ENCODE data around the gene KIAA1191. TPM values are rescaled to one million over a fixed set of nuclear protein-coding genes. Genes with fewer than 3 reads are reported as not detected.

The KIAA1191 gene
- total RNA-seq, 4 donors from 2014 or later = 76.3 to 174 (median 84.1) TPM

DNA sequence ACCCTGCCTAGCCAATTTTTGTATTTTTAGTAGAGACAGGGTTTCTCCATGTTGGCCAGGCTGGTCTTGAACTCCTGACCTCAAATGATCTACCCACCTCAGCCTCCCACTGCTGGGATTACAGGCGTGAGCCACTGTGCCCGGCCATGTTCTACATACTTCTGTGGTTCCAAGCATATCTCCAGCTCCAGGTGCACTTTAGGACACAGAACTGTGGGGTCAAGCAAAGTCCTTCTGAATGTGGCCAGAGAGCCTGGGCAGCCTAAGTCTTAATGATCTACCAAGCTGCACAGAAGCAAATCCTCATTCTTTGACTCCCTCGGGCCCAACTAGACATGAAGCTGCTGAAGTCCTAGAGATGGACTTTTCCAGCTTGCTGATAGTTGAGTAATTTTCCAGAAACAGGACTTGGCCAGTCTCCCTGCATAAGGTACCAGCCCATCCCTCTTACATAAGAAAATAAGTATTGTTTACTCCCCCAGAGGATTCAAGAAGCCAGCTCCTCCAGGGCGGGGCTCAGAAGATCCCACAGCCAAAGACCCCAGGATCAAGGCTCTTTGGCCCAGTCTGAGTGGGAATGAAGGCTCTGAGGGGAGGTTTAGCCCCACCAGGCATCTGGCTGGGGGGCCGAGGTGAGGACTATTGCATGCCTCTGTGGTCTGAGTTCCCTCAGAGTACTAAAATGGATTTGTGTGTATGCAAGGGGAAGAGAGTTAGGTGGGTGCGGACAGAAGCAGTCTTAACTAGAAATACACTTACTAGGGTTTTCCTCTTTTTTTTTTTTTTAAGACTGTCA, 46.1 kb upstream of the KIAA1191 start:
- Histone ChIP-seq H3K4me1 (peaks cover 13 to 22% of the 10 kb centered on the region in 2 donors), H3K27ac (peak overlapping the region in 3 of 4 donors; percentile 57 to 72 (median 71)), H3K27me3 (no peaks in the 10 kb centered on the region), H3K4me3 (no peak overlapping the region), H3K36me3 (peaks cover 0 to 57% of the 10 kb centered on the region in 2 donors), H3K9me3 (no peaks in the 10 kb centered on the region)
- DNase-seq (peak in 1 of 2 donors; percentile 45), ATAC-seq (peak; percentile 68 to 81)
- intact Hi-C loops (cut with DNase I; ENCODE audit: low total_unique reads) (no loop called here), in situ Hi-C loops (cut with MboI; ENCODE audit: low sequenced_read_pairs in 4 of 4) (loop anchor here in 1 of 4 donors (25.0 kb wide), 1 partner anchor 130 kb away; the partner anchor contains the start of genes CDHR2 and RNF44)
- TF ChIP-seq, protein P1, sequence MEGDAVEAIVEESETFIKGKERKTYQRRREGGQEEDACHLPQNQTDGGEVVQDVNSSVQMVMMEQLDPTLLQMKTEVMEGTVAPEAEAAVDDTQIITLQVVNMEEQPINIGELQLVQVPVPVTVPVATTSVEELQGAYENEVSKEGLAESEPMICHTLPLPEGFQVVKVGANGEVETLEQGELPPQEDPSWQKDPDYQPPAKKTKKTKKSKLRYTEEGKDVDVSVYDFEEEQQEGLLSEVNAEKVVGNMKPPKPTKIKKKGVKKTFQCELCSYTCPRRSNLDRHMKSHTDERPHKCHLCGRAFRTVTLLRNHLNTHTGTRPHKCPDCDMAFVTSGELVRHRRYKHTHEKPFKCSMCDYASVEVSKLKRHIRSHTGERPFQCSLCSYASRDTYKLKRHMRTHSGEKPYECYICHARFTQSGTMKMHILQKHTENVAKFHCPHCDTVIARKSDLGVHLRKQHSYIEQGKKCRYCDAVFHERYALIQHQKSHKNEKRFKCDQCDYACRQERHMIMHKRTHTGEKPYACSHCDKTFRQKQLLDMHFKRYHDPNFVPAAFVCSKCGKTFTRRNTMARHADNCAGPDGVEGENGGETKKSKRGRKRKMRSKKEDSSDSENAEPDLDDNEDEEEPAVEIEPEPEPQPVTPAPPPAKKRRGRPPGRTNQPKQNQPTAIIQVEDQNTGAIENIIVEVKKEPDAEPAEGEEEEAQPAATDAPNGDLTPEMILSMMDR (IDR thresholded peaks at IDR 0.05 in 4 of 5, conservative IDR thresholded peaks at IDR 0.05 in 1 of 5) = no peak
- no peak for TF ChIP-seq POLR2A (IDR thresholded peaks at IDR 0.05)

GRCh38 chr5:176406436-176407052, 45.0 kb upstream of the KIAA1191 start:
- TF ChIP-seq, protein P1 (IDR thresholded peaks at IDR 0.05 in 4 of 5, conservative IDR thresholded peaks at IDR 0.05 in 1 of 5) = no peak
- no peak for TF ChIP-seq POLR2A (IDR thresholded peaks at IDR 0.05)
- Histone ChIP-seq H3K9me3 (no peaks in the 10 kb centered on the region), H3K4me1 (peaks cover 8 to 20% of the 10 kb centered on the region in 2 donors), H3K27me3 (no peaks in the 10 kb centered on the region), H3K4me3 (no peak overlapping the region), H3K27ac (peak overlapping the region in 1 of 4 donors; percentile 71), H3K36me3 (peaks cover 0 to 57% of the 10 kb centered on the region in 2 donors)
- in situ Hi-C loops (cut with MboI; ENCODE audit: low sequenced_read_pairs in 4 of 4) = loop anchor here in 1 of 4 donors (25.0 kb wide), 1 partner anchor 131 kb away; the partner anchor contains the start of genes CDHR2 and RNF44
- no peak for DNase-seq
- no peak for ATAC-seq
- intact Hi-C loops (cut with DNase I; ENCODE audit: low total_unique reads) = no loop called here

DNA sequence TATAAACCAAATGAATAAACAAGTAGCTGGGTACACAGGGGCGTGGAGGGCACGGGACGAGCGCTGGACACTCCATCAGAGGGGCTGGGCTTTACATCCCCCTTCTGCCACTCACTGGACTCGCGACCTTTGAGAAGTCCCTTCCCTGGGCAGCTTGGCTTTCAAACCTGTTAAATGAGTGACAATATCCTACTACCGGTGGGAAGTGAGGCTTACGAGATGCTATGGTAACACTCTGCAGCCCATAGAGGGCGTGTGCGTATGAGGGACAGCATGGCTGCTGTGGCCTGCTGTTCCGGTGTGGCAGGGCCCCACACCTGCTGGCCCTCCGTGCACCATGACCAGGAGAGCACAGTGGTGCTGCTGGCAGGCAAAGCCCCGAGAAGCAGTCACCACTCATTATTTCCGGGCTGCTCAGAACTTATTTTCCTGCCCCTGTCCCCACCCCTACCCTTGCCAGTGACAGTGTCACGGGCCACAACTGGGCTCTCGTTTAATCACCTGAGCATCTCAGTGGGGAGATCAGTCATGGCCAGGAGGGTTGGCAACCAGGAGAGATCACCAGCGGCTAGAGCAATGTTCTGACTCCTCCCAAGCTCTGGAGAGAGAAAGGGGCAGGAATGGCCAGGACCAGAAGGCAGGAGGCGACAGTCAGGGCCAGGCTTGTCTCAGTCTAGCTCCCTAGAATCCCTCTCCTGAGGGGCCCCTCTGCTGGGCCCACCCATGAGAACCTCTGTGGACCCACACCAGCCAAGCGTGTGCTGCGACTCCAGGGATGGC, 44.3 kb upstream of the KIAA1191 start:
- in situ Hi-C loops (cut with MboI; ENCODE audit: low sequenced_read_pairs in 4 of 4) = loop anchor here in 1 of 4 donors (25.0 kb wide), 1 partner anchor 131 kb away; the partner anchor contains the start of genes CDHR2 and RNF44
- Histone ChIP-seq H3K4me3 (no peak overlapping the region), H3K36me3 (peaks cover 0 to 57% of the 10 kb centered on the region in 2 donors), H3K27ac (no peak overlapping the region), H3K4me1 (peaks cover 3 to 20% of the 10 kb centered on the region in 2 donors), H3K27me3 (no peaks in the 10 kb centered on the region), H3K9me3 (no peaks in the 10 kb centered on the region)
- TF ChIP-seq POLR2A (IDR thresholded peaks at IDR 0.05) = no peak
- TF ChIP-seq, protein P1 (IDR thresholded peaks at IDR 0.05 in 4 of 5, conservative IDR thresholded peaks at IDR 0.05 in 1 of 5) = no peak
- no peak for DNase-seq
- intact Hi-C loops (cut with DNase I; ENCODE audit: low total_unique reads) = no loop called here
- ATAC-seq = no peak

Measured in gastrocnemius medialis (tissue), 4 donors.